IPS DF 4.7 (cell line): Measurements from ENCODE around the gene BACE2.
"Not testable (repeated sequence)": the region's sequence is repeated elsewhere in the genome, so short reads cannot be mapped to it uniquely, and the experiment has no call there.

ENCODE experiments used
- DNase-seq: peaks from one replicate; pipeline ENCODE4 v3.0.0-alpha.2; 2013; ENCODE audit warnings: low spot score; ENCODE audit errors: extremely low read depth

Gene BACE2

GRCh38 chr21:41260428-41260827 is 92.5 kb downstream of the BACE2 start:
- no peak for DNase-seq

GRCh38 chr21:41267346-41267745 is 99.4 kb downstream of the BACE2 start:
- DNase-seq = no peak

GRCh38 chr21:41269535-41269934 is 101.6 kb downstream of the BACE2 start:
- DNase-seq = no peak

GRCh38 chr21:41277196-41277595 is 109.2 kb downstream of the BACE2 start:
- no peak for DNase-seq

- DNase-seq = no peak
Measured at GRCh38 chr21:41277846-41278245, 109.9 kb downstream of the BACE2 start.

GRCh38 chr21:41280115-41280919 is 112.4 kb downstream of the BACE2 start:
- DNase-seq = no peak

- no peak for DNase-seq
Measured at GRCh38 chr21:41282412-41282811, 114.5 kb downstream of the BACE2 start.

GRCh38 chr21:41283211-41283818 is 115.4 kb downstream of the BACE2 start:
- DNase-seq = peak; percentile 44

- DNase-seq = no peak
Measured at GRCh38 chr21:41289431-41289830, 121.5 kb downstream of the BACE2 start.

- no peak for DNase-seq
Measured at GRCh38 chr21:41290106-41290799, 122.3 kb downstream of the BACE2 start.

- DNase-seq = no peak
Measured at GRCh38 chr21:41294548-41295231, 126.7 kb downstream of the BACE2 start.

GRCh38 chr21:41295721-41296254 is 127.8 kb downstream of the BACE2 start:
- DNase-seq = no peak

- DNase-seq = no peak
Measured at GRCh38 chr21:41302976-41303375, 135.0 kb downstream of the BACE2 start.

- no peak for DNase-seq
Measured at GRCh38 chr21:41304068-41304720, 136.2 kb downstream of the BACE2 start.

GRCh38 chr21:41307219-41307618 is 139.3 kb downstream of the BACE2 start:
- DNase-seq = no peak

GRCh38 chr21:41313285-41314164 is 145.6 kb downstream of the BACE2 start:
- DNase-seq = not testable (repeated sequence)

GRCh38 chr21:41315726-41316125 is 147.8 kb downstream of the BACE2 start:
- DNase-seq = no peak

- DNase-seq = no peak
Measured at GRCh38 chr21:41316200-41317062, 148.5 kb downstream of the BACE2 start, which contains the start of gene FAM3B. TSS of gene FAM3B (plus strand) at chr21:41316801. CDS start at chr21:41316880, 79 bp downstream.

- DNase-seq = no peak
Measured at GRCh38 chr21:41317063-41317392, 149.1 kb downstream of the BACE2 start.
